NT2/D1 (cell line): ENCODE results near the gene SETD1B.

Experiments used
- SUZ12 ChIP-seq: IDR thresholded peaks from 2 replicates; pipeline ENCODE4 v1.6.1; 2011; ENCODE audit not compliant: insufficient read length, insufficient read depth; ENCODE audit errors: extremely low read depth
- YY1 ChIP-seq: IDR thresholded peaks from 2 replicates; pipeline ENCODE4 v1.6.1; 2011; ENCODE audit not compliant: insufficient read length, insufficient read depth

- TF ChIP-seq SUZ12 (no peak), YY1 (no peak)
Observed at GRCh38 chr12:121830588-121831265, 26.9 kb downstream of the SETD1B start.
